DMS53 (cell line): ENCODE data around the gene BHLHE23.

ENCODE experiments used
- DNase-seq: peaks from one replicate; lab custom pipeline; 2025; lab: John Stamatoyannopoulos, UW

Gene BHLHE23

DNA sequence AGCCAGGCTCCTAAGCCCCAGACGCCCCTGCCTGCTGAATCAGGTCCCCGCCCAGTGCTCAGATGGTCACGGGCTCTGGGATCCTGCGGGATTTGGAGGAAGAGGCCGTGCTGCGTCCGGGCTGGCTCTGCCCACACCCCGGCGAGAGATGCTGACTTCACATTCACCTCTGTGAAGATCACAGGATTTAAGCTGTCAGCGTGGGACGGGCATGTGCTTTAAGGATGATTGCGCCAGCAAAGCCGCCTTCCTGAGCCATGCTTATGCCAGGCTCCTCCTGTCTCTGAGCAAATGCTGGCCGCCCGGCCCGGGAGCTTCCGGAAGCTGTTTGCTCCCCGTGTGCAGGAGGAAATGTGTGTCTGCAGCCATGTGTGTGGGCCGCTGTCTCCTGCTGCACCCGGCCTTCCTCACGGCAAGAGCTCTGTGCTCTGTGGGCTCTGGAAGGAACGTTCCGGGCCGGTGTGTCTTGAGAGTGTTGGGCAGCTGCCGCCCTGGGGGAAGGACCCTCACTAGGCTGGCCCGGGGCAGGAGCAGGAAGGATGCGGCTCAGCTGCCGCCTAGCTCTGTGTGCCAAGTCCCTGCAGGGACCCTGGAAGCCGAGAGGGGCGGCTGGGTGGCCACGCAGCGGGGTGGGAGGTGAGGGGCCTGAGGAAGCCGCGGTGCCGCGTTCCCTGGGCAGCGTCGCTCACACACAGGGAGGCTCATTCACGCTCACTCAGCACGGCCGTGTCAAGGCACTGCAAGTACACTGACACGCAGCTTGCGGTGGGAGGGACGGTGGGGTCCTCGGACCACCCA is 19.0 kb upstream of the BHLHE23 start:
- peak; percentile 51 for DNase-seq

DNA sequence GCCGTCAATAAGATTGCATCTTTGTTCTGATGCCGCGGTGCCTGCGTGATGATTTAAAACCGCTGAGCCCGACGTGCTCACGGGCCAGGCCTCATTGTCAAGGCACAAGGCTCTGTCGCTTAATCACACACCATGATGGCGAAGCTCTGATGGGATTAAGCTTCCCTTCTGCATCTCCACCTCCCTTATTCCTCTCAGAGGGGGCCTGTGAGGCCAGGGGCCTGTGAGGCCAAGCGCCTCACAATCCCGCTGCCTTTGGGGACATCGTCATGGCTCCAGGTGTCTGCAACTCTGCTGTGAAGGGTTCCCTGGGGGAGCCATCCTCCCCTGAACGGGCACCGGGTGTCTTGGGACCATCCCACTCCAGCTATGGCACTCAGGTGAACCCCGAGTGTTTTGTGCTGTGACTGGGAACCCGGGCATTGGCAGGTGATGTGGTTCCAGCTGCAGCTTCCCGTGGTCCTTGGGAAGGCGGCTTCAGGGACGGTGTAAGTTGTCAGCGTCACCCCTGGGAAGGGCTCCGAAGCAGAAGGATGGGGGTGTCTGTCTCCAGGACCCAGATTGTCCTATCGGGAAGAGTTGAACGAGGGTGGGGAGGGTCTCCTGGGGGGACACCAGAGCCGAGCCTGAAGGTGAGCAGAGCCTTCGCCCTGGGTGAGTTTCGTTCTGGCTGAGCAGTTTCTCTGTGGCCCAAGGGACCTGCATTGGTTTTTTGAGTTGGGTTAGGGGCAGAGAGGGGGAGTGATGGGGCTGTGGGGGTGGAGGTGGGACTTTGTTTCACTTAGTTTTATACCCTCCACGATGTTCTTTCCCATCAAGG is 18.0 kb upstream of the BHLHE23 start:
- no peak for DNase-seq

DNA sequence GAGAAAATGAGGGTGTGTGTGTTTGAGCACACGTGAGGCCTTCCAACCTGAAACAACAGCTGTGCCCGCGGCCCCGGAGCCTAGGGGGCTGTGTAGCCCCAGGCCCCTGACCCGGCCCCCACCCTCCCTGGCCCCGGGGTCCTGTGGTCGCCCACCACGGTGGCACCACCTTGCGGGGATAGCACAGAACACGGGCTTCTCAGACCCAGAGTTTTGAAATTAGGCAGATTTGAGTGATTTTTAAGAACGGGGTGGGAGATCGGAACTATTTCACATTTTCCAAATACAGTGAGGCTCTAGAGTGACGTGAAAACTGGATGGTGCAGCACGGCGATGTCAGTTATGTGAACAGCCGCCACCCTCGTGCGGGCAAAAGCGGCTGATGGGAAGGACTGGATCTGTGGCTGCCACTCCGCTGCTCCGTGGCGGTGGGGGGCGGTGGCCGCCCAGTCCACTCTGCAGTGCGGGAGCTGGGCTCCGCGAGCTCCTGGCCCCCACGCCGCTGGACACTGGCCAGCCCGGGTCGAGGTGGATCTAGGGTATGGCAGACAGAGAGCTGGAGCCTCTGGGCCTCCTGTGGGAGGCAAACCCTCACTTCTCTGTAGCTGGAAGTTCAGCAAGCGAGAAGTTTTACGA is 17.3 kb upstream of the BHLHE23 start:
- no peak for DNase-seq

DNA sequence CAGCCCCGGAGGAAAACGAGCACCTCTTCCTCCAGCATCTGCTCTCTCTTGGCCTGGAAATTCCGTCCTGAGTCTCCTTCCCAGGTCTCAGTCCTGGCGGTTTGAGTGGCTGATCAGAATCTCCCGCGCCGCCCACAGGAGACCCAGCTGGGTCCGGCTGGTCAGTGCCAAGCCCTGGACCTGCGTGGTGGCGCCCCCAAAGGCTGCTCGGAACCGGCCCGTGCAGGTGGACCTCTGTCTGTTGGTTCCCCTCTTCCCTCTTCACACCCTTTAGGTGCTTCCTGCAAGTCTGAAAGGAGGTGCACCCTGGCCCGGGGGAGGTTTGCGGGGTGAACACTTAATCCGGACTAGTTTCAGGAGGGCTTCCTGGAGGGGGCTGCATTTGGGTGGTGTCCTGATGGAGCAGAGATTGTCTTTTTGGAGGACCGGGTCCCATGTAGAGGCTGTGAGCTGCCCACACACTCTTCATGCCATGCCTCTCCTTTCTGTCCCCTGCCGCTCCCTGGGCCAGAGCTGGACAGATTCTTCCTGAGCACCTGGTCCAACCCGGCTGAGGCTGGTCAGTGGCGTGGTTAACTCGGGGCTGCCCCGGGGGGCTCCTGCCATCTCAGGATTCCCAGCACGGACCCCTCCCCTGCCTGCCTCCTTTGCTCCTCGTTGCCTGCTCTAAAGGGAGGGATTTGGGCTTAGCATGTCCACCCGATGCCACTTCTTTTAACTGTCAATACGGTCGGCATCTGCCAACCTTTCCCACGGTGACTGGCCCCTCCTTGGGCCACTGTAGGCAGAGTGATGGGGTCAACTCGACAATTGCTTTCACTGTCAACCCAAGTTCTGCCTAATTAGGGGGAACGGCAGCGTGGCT is 16.5 kb upstream of the BHLHE23 start:
- no peak for DNase-seq

DNA sequence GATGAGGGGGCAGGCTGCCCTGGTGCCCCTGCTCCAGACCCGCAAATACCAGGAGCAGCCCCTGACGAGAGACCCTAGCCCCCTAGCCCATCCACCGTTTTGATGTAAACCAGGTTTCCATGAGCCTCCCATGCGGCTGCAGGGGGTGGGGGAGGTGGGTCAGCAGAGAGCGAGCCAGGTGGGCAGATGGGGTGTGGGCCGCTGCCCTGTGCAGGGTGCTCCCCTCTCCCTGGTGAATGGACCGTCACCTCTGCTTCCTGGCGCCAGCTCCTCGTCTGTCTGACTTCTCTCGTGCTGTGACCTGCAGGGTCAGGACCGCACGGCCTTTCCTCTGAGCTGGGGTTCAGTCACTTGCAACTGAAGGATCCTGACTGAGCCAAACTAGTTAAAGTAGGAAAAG is 15.7 kb upstream of the BHLHE23 start:
- DNase-seq = no peak

DNA sequence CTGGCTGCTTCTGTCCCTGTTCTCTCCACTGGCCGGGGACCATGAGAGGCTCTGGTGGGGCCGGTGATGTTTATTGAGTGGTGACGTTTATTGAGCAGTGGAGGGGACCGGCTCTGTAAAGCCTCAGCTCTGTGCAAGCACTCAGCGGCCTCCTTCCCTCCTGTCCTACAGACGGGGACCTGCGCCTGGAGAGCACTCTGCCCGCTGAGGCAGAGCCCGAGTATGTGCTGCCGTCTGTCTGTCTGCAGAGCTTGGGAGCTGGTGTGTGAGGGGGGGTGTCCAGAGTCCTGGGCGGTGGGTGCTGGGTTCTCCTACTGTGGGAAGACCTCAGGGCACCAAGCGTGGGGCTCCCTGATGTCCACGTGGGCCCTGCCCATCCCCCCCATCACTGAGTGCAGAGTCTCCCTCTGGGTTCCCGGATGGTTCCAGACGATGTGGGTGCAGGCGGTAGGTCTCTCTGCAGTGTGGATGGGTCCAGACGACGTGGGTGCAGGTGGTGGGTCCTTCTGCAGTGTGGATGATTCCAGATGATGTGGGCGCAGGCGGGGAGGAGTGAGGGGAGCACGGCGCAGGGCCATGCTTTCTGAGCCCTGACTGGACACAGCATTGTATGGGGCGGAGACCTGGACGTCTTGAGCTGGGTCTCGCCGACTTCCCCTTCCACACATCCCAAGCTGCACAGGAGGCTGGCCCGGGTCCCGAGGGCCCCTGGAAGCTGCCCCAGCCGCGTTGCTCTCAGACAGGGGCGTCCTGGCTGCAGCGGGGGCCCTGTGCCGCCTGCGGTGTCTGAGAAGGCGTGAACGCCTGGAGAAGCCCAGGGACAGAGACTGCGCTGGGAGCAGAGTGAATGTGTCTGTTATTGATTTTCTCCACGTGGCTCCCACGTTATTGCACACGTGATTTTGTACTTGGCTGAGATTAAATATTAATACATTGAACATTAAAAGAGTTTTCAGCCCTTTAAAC is 14.9 kb upstream of the BHLHE23 start:
- no peak for DNase-seq

DNA sequence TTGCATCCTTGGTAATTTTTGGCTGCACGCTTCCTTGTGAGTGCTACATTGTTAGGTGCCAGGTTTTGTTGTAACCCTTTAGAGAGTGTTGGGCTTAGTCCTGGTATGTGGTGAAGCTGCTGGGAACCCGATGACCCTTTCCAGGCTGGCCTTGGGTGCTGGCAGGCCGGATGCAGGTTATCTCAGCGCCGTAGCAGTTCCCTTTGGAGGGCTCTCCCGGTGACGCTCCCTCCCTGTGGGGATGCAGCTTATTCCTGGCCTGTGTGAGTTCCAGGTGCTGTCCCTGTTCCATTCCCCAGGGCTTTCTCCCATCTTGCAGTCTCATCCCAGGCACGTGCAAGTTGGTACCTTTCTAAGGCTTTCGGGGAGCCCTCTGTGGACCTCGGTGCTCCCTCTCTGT is 13.9 kb upstream of the BHLHE23 start:
- no peak for DNase-seq

DNA sequence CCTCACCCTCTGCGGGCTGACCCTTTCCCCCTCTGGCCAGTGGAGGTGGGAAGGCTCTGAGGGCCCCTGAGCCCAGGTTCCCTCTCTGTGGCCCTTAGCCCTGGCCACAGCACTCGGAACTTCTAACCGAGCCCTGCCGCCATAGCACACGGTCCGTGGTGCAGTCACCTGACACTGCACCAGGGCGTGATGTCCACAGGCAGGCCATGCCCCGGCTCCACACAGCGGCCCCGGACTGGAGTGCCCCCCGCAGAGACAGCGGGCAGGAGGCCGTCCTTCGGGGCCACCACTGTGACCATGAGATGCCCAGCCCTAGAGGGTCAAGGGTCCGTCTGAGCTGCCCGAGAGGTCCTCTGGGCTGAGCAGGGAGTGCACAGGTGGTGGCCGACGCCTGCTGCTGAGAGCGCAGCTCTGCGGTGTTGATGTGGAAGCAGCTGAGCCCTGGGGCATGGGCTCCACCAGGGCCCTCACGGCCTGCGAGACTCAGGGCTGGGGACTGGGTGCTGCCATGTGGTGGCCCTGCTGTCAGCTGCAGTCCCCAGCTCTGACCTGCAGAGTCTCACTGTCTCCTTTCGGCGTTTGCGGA is 11.2 kb upstream of the BHLHE23 start:
- no peak for DNase-seq

DNA sequence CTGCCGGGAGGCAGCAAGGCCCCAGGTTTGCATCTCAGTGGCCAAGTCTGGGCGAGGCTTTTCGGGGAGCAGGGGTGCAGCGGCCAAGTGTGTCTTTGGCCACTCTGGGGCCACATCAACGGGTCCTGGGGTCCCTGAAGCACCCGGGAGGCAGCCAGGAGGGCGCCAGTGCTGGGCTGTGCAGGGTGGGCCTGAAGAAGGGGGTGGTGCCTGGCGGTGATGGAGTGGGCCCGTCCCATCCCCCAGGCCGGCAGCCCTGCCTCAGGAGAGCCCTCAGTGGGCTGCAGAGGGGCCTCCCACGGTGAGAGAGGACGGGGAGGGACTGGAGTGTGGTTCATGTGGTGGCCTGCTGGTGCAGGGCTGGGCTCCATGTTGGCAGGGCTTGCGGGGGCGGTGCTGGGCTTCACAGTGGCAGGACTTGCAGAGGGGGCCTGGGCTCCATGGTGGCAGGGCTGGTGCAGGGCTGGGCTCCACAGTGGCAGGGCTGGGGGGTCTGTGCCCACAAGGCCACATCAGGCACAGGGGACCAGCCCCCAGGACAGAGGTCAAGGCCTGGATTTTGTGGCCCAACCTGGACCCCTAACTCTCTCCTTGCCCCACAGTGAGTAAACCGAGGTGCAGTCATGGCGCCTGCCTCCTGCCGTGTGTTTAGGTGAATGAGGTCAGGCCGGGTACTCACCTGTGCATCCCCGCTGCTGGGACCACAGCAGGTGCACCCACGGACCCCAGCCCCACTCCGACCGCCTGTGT is 10.5 kb upstream of the BHLHE23 start:
- no peak for DNase-seq

DNA sequence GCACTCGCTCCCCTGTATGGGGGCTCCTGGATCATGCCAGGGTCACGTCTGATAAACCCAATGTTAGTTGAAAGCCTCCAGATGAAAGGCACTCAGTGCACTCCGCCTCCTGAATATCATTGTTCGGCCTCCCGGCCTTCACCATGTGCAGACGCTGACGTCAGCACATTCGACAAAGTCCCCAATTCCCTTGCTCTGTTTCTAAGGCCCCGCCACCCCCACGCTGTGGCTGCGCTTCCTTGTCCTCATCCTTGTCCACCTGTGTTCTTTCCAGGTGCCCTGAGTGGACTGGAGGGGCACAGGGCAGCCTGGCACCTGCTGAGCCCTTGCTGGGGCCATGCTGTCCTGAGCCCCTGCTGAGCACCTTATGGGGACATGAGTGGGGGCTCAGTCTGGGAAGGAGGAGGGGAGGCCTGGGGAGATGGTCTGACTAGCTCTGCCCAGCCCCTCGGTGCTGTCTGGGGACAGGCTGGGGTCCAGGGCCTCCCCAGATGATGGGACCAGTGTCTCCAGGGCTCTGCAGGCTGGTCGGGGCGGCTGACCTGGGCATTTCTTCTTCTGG is 9.8 kb upstream of the BHLHE23 start:
- DNase-seq = no peak

DNA sequence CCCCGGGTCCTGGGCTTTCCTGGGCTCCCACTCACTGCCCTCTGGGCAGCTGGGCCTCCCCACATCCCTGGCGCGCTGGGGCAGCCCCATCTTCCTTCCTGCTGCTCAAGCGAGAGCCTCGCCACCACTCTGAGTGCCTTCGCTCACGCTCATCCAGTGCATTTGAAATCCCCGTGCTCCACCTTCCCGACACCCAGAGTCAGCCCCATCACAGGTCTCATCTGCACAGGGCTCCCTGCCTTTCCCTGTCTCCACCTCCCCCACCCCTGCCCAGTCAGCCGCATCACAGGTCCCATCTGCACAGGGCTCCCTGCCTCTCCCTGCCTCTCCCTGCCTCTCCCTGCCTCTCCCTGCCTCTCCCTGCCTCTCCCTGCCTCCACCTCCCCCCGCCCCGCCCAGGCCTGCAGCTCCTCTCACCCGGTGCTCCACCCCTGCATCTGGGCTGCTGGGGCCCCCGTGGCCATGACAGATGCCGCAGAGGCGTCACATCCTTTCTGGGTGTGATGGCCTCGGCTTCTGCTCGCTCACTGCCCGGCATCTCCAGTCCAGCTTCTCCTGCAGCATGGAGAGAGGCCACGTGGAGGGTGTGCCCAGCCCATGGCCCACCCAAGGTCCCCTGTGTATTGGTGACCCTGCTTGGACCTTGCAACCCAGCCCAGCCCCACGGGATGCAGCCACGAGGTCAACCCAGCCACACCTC is 9.0 kb upstream of the BHLHE23 start:
- no peak for DNase-seq

DNA sequence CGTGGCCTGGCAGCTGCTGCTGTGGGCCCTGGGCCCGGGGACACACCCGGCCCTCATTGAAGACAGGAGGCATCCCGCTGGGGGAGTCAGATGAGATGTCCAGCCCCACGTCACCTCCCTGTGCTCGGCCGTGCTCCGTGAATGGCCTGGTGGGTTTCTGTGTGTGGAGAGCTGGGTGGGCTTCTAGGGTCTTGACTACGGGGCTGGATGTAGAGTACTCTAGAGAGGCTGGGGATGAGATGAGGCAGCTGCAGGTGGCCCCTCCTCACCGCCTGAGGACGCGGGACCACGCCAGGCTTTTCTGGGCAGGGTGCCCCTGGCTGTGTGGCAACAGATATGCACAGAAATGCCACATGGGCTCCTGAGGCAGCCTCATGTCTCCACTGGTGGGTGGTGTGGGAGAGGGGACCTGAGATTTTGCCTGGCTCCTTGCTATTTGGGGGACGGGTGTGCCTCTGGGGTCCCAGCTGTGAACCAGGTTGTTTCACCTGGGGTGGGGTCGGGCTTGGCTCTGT is 8.4 kb upstream of the BHLHE23 start:
- DNase-seq = no peak

DNA sequence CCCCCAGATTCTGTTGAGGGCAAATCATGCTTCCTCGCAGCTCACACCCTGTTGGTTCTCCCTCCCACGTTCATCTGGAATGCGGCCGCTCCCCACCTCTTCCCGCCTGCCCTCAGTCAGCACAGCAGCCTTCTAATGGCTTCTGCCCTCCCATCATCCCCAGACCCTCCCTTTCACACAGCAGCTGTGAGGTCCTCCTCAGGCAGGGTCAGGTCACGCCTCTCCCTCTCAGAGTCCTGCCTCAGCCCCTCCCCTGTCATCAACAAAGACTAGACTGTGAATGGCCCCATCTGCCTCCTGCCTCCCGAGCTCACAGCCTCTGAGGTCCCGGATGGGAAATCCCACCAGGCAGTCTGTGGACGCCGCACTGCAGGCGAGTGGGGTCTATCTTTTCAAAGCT is 7.9 kb upstream of the BHLHE23 start:
- DNase-seq = no peak

DNA sequence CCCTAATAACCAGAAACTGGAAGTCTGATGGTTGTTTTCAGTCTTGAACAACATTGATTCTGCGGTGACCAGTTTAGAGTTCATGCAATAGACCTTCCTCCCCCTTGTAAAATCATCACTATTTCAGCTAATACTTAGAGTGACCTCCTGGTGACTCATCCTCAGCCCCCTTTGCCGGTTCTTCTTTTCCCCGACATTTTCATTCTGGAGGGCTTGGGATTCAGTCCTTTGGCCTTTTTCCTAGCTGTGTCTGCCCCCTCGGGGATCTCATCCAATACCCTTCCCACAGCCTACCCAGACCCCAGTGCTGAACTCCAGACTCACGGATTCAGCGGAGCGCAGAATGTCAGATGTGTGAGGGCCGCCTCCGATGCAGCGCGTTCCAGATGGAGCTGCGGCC is 7.5 kb upstream of the BHLHE23 start:
- no peak for DNase-seq

DNA sequence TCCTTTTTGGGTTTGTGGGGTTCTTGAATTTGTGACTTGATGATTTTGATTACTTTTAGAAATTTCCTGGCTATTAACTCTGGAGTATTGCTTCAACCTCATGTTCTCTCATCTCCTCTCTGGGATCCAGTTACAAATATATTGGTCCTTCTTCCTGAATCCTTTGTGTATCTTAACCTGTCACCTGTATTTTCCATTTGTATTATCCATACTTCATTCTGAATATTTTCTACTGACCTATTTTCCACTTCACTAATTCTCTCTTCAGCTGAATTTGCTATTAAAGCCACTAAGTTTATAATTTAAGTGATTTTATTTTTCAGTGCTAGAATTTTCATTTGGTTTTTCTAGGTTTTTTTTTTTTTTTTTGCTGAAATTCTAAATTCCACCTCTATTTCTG is 6.4 kb upstream of the BHLHE23 start:
- DNase-seq = no peak

DNA sequence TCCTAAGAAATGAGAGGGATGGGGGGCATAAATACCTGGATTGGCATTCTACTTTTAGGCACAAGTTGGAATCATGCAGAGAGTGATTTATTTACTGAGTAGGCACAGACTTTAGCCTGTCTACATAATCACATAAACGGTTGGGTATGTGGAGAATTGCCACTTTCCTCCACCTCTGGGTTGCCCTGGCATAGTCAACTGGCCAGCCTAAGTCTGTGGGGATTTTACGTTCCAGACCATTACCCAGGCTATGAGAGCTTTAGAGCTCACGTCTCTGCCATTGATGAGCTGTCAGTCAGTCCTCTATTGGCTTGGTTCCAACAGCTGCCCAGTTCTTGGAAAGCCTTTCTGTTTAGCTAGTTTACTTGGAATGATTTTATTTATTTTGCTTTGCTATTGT is 5.0 kb upstream of the BHLHE23 start:
- peak; percentile 34 for DNase-seq

DNA sequence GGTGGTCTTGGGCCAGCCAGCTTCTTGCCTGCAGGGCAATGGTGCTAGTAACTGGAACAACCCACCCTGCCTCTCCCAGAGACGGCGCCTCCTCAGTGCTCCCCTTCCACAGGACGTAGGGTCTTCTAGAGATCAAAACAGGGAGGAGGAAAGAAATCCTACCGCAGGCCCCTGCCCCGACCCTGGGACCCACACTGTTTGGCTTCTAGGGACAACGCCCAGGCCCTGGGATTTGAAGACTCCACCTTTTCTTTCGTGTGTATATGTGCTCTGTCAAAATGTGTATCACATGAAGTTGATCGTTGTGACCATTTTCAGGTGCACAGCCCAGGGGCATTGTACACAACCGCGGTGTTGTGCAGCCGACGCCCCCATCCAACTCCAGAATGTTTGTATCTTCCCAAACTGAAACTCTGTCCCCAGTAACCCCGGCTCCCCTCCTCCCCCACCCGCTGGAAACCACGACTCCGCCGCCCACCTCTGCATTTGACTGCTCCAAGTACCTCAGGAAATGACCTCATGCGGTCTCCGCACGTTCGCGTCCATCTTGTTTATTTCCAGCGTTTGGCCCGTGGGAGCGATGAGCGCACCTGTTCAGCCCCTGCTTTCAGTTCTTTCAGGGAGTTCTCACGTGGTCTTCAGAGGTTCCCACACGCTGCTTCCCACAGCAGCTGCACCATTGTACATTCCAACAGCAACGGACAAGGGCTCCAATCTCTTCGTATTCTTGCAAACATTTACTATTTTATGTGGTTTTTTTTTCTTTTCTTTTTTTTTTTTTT is 3.4 kb upstream of the BHLHE23 start:
- DNase-seq = peak; percentile 44
